Pulmonary artery endothelial cell (primary cell): ENCODE results near the gene ABHD18. TPM values are rescaled to one million over a fixed set of nuclear protein-coding genes. Genes with fewer than 3 reads are reported as not detected.
"Not testable (repeated sequence)": the region's sequence is repeated elsewhere in the genome, so short reads cannot be mapped to it uniquely, and the experiment has no call there.

Experiments
- DNase-seq: peaks from one replicate; pipeline ENCODE4 v3.0.0-alpha.2; 2011; ENCODE audit warnings: low read depth, low spot score
- total RNA-seq: library from RNA; depleted of rRNA; stranded (reverse); fragments of >200 nt; gene quantifications from 2 replicates; pipeline ENCODE4 v1.2.3, GENCODE V29; 2014

The ABHD18 gene
- total RNA-seq: 7.3 and 7.9 TPM in 2 replicates

DNA sequence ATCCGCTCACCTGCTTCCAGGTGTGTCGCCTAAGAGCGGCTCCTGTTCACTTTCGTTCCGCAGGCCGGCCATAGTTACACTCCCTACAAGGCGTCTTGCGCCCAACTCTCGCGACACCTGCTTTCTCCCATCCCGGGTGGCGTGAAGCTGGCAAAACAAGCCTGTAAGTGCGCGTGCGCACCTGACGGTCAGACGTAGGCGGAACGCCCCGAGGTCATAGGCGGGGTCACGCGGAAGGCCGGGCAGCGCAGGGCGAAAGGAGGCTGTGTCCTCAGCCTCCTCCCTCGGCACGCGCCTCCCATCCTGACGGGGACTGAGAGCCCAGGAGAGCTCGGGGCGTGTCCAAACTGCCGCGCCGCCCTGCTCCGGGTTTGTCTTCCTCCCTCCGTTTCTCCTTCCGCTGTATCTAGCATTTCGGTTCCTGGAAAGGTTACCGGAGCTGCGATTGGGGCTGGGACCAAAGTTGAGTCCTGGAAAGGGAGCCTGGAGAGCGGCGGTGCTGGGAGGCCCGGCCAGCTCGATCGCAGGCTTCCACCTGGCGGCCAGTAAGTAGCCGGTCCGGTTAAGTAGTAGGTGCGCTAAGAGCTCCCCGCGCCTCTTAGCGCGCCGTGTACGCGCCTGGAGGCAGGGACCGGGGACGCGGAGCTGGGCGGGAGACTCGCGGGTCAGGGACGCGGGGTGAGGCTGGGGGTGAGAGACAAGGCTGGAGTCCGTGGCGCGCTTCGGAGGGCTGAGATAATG, at the start of gene ABHD18, which contains the start of gene MFSD8:
TSS of gene ABHD18 (plus strand) at position 345 of the 741 bp plus-strand sequence. CDS start 17,550 bp downstream, outside the sequence.
TSS of gene MFSD8 (minus strand) at position 112 of the 741 bp plus-strand sequence. CDS start at position 72, 40 bp downstream.
- DNase-seq: peak; percentile 93

DNA sequence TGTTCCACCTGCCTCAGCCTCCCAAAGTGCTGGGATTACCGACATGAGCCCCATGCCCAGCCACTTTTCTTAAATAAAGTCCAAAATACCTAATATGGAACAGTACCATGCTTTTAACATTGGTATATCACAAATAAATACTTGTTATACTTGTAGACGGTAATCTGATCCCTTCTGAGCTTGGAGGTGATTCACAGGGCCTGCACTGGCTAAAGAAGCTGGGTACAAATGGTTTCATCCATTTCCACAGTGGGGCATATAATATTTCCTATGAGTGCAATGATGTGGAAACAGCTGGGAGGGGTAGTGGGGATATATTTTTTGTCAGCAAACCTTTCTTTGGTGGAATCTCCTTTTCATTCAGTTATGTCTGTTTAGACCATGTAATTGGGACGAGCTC, 48.7 kb upstream of the ABHD18 start:
- DNase-seq: no peak

DNA sequence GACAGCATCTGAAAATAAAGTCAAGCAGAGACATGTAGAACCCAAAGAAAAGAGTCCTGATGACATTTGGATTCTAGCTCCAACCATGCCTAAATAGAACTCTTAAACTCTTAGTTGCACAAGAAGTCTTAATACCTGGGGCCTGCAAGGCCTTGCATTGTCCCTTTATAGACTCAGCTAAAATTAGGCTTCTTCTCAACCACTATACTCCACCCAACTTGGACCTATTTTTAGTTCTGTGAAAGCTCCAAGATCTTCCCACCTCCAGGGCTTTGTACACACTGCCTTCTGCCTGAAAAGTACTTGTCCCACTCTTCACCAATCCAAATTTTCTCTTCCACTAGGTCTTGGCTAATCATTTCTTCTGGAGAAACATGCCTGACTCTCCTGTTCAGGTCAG, 48.1 kb upstream of the ABHD18 start:
- DNase-seq: no peak

DNA sequence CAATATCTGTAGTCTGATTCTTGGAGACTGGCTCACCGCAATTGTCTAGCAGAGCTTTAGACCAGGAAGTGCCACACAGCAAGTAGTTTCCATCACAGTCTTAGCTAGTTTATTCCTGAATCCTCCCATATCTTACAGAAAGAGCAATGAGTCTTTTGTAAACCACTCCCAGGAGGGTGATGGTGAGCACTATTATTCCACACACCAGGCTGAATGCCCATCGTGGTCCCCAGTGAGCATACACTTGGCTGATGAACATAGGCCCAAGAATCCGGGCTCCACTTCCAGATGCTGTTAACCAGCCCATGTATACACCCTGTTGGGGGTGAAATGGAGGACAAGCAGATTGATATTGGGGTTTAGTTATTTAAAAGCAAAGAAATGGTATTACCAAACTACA, 44.7 kb upstream of the ABHD18 start:
- DNase-seq: no peak

DNA sequence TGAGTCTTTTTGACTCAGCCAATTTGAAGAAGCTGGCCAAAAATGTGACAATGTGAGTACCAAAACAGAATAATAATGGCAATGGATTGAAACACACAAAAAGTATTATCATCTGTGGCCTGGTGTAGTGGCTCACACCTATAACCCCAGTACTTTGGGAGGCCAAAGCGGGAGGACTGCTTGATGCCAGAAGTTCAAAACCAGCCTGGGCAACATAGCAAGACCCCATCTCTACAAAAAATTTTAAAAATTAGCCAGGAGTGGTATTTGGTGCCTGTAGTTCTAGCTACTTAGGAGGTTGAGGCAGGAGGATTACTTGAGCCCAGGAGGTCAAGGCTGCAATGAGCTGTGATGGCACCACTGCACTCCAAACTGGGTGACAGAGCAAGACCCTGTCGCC, 43.0 kb upstream of the ABHD18 start:
- DNase-seq: no peak

DNA sequence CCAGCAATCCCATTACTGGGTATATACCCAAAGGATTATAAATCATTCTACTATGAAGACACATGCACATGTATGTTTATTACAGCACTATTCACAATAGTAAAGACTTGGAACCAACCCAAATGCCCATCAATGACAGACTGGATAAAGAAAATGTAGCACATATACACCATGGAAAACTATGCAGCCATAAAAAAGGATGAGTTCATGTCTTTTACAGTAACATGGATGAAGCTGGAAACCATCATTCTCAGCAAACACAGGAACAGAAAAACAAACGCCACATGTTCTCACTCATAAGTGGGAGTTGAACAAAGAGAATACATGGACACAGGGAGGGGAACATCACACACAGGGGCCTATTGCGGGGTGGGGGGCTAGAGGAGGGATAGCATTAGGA, 39.5 kb upstream of the ABHD18 start:
- DNase-seq: not testable (repeated sequence)

DNA sequence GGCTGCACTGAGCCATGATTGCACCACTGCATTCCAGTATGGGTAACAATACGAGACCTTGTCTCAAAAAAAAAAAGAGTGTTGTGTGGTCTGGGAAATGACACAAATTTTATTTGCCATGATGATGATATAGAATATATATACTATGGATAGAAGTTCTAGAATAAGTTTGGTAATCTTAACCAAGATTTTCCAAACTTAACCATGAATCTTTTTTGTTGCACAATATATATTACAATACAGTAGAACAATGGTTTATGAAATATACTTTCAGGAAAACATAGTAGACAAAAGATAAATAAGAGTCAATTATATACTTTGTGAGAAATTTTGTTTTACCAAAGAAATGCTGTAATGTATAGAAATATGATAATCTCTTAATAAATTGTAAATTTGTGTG, 35.0 kb upstream of the ABHD18 start:
- DNase-seq: no peak

DNA sequence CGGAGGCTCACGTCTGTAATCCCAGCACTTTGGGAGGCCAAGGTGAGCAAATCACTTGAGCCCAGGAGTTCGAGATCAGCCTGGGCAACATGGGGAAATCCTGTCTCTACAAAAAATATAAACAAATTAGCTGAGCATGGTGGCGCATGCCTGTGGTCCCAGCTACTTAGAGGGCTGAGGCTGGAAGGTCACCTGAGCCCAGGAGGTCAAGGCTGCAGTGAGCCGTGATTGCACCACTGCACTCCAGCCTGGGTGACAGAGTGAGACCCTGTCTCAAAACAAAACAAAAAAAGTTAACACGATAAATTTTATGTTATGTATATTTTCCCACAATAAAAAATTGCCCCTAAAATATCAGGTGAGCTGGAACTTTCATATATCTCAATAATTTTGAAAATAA, 33.4 kb upstream of the ABHD18 start:
- not testable (repeated sequence) for DNase-seq

DNA sequence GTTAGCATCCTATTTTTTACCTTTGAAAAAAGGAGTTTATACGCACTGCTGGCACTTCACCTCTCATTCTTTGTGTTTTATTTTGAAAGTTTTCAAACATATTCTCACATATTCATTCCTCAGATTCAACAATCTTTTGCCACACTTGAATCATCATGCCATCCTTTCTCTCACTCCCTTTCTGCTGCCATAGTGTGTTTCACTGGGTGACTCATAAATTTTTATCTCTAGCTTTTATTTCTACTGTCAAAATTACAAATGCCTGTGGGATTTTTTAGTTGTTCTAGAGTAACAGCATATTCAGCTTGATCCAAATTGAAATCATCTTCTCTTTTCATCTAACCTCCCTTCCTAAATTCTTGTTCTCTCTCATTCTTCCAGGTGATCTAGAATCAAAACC, 28.2 kb upstream of the ABHD18 start:
- no peak for DNase-seq

DNA sequence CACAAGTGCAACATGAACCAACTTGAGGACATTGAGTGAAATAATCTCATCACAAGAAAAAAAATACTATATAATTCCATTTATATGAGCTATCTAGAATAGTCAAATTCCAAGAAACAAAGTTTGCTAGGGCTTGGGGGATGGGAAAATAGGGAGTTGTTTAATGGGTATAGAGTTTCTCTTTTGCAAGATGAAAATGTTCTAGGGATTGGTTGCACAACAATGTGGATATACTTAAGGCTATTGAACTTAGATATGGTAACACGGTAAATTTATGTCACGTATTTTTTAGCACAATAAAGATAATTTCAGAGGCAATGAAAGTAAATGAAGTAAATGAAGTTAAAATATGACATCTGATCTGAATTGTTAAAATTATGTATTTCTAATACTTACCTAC, 8.1 kb upstream of the ABHD18 start:
- DNase-seq: no peak

DNA sequence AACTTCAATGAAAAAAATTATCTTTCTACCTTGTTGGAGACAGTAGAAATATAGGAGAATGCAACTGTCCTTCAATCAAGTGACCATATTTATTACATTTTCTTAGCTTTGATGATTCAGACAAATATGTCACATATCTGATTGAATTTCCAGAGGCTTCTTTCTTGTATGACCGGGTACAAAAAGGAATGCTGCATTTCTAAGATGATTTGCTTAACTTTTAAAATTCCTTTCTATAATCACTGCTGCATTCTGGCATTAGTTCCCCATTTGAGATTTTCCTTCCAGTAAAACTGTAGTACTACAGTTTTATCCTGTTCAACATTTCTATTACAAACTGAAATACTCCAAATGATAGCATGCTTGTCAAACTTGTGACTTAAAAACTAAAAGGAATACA, 5.4 kb upstream of the ABHD18 start:
- DNase-seq: no peak

DNA sequence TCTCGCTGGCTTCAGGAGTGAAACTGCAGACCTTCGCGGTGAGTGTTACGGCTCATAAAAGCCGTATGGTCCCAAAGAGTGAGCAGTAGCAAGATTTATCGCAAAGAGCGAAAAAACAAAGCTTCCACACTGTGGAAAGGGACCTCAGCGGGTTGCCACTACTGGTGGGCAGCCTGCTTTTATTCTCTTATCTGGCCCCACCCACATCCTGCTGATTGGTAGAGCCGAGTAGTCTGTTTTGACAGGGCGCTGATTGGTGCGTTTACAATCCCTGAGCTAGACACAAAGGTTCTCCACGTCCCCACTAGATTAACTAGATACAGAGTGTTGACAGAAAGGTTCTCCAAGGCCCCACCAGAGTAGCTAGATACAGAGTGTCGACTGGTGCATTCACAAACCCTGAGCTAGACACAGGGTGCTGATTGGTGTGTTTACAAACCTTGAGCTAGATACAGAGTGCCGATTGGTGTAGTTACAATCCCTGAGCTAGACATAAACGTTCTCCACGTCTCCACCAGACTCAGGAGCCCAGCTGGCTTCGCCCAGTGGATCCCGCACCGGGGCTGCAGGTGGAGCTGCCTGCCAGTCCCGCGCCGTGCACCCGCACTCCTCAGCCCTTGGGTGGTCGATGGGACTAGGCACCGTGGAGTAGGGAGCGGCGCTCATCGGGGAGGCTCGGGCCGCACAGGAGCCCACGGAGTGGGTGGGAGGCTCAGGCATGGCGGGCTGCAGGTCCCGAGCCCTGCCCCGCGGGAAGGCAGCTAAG, 1.4 kb upstream of the ABHD18 start:
- DNase-seq: not testable (repeated sequence)

DNA sequence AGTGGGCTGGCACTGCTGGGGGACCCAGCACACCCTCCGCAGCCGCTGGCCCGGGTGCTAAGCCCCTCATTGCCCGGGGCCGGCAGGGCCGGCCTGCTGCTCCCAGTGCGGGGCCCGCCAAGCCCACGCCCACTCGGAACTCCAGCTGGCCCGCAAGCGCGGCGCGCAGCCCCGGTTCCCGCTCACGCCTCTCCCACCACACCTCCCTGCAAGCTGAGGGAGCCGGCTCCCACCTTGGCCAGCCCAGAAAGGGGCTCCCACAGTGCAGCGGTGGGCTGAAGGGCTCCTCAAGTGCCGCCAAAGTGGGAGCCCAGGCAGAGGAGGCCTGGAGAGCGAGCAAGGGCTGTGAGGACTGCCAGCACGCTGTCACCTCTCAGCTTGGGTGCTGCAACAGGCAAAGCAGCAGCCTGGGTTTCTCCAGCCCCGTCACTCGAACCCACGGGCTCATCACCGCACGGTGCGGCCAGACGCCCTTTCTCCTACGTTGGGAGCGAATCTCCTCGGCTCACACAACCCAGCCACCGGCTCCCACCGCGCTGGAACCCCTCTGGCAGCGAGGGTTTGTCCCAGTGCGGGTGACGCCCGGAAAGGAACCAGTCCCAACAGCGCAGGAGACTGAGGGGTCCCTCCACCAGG, 662 bp upstream of the ABHD18 start:
- DNase-seq: not testable (repeated sequence)

DNA sequence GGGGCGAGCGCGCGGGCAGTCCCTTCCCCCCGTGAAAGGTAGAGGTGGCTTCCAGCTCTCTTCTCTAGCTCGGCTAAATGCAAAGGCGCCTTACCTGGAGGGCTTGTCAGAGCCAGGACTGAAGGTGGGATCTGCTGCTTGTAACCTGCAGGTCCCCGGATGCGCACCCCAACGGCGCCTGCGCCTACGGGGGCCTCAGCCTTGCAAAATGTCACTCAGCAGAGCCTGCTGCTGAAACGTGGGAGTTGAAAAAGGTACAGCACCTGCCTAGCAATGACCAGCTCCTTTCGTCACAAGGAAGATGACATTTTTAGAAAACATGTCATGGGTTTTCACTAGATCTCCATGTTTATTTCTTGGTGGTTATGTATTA, 583 bp downstream of the ABHD18 start:
- no peak for DNase-seq

DNA sequence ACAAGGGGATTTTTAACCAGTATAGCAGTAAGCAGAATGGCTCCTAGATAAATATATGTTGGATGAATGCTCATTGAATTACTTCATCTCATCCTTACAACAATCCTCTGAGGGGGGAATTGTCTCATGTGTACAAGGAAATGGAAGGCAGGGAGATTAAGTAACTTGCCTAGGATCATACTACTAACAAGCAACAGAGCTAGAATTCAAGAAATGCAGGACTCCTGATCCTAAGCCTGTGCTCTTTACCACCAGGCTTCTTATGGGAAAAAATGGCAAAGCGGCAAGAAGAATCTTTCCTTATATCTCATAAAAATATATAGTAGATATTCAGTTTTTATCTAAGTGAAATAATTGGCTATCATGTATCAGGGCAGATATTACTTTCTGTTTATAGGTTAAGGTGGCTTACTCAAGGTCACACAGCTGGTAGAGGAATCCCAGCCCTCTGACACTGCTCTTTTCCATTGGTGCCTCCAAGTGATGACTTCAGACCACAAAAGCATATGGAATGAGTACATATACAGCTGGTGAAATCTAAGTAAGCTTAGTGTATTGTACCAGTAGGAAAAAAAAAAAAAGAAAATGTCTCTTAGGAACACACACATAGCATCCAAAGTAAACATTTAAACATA, 2.1 kb downstream of the ABHD18 start:
- no peak for DNase-seq

DNA sequence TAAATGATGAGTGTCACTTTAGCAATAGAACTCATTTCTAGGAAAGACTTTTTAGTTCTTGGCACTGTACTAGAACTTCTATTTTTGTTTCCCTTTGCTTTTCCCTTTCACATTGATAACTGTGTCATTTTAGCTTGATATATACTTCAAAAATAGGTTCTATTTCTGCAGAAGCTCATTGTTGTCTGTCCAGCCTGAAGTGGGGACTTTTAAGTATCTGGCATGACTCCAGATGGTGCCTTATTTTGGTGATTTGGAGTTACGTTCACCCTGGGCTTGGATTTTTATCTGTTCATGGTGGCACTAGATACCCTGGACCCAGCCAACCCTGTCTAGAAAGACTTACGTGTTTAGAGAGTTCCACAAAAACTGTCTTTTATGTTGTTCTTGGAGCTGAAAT, 3.4 kb downstream of the ABHD18 start:
- no peak for DNase-seq

DNA sequence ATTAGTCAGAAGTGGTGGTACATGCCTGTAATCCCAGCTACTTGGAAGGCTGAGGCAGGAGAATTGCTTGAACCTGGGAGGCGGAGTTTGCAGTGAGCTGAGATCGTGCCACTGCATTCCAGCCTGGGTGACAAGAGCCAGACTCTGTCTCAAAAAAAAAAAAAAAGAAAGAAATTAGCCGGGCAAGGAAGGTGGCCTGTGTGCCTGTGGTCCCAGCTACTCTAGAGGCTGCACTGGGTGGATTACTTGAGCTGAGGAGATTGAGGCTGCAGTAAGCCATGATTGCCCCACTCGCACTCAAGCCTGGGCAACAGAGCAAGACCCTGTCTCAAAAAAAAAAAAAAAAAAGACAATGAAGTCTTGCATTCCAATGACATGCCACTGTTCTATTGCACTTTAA, 5.7 kb downstream of the ABHD18 start:
- DNase-seq: not testable (repeated sequence)

DNA sequence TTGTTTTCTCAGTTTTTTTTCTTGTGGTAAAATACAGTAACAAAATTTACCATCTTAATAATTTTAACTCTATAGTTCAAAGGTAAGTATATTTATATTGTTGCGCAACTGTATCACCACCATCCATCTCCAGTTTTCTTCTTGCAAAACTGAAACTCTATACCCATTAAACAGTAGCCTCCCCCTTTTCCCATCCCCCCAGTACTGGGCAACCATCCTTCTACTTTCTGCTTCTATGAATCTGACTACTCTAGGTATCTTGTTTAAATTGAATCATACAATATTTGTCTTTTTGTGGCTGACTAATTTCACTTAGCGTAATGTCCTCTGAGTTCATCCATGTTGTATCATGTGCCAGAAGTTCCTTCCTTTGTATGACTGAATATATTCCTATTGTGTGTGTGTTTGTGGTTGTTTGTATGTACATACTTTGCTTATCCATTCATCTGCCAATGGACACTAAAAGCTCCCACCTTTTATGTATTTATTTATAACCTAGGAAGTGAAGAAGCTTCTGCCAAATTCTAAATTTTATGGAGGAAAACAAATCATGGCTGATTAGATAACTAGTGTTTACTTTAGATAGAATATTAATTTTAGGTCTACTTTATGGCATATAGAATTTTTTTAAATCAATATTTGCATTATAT, 10.0 kb downstream of the ABHD18 start:
- no peak for DNase-seq

DNA sequence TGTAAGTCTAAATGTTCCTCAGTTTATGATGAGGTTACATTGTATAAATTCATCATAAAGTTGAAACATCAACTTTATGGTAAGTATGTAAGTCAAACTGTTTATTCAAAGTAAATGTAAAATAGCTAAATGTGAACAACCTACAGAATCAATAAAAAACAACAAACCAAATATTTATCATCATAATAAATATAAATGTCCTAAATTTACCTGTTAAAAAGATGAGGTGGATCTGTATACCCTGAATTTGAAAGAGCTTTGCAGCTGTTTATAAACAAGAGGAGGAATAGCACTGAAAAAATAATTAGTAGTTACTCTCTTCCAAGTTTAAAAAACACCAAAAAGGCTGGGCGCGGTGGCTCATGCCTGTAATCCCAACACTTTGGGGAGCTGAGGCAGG, 13.7 kb downstream of the ABHD18 start:
- no peak for DNase-seq

DNA sequence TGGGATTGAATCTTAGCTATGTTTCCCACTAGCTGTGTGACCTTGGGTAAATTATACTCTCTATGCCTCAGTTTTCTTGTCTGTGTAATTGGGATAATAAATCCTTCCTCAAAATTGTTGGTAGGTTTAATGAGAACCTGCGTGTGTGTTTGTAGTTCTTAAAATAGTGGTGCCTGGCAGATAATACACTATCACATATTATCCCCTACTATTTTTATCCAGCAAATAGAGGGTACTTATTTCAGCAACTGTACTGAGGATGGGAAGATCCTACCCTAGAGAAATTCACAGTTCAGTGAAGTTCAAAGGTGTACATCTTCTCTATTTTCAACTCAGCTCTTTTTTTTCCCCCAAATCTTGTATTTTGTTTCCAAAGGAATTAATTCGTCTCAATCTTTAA, 17.2 kb downstream of the ABHD18 start:
- DNase-seq: no peak

DNA sequence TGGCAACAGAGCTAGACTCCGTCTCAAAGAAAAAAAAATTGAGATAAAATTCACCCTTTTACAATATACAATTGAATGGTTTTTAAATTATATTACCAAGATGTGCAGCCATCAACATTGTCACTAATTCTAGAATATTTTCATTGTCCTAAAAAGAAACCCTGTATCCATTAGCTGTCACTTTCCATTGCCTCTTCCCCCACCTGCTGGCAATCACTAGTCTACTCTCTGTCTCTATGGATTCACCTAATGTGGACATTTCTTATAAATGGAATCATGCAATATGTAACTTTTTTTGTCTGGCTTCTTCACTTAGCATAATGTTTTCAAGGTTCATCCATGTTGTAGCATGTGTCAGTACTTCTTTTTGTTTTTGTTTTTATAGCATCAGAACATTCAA, 20.8 kb downstream of the ABHD18 start:
- DNase-seq: no peak
